Psoas muscle (tissue), 8 donors: Measurements from ENCODE around the gene EVI5. TPM values are rescaled to one million over a fixed set of nuclear protein-coding genes. Genes with fewer than 3 reads are reported as not detected.

ENCODE experiments used
- ATAC-seq, 4 donors: fragments of 200-7000 bp; cut with Tn5 transposase; one replicate each; pipeline ENCODE4 v1.9.1; 2020; ENCODE audit warnings: moderate library complexity in 3 of 4, mild to moderate bottlenecking in 2 of 4
- DNase-seq, 2 donors: peaks; one replicate each; pipeline ENCODE4 v3.0.0-alpha.2; 2020
- H3K27ac ChIP-seq: fragments of 200-600 bp; one replicate; pipeline ENCODE4 v1.8.0; 2022
- H3K27me3 ChIP-seq, 3 donors: fragments of 200-600 bp in 1 of 3; one replicate each; pipeline versions ENCODE4 v1.6.1 to v1.8.0; 2013 to 2022; ENCODE audit warnings: low read length in 2 of 3, mild to moderate bottlenecking in 2 of 3, moderate library complexity in 1 of 3; ENCODE audit not compliant: insufficient read depth in 3 of 3
- H3K36me3 ChIP-seq, 2 donors: fragments of 200-600 bp in 1 of 2; one replicate each; pipeline versions ENCODE4 v1.6.1 to v1.8.0; 2013 to 2022; ENCODE audit warnings: low read depth in 1 of 2, mild to moderate bottlenecking in 1 of 2, moderate library complexity in 1 of 2; ENCODE audit not compliant: insufficient read depth in 1 of 2
- H3K4me1 ChIP-seq: fragments of 200-600 bp; one replicate; pipeline ENCODE4 v1.8.0; 2022
- H3K4me3 ChIP-seq: fragments of 200-600 bp; one replicate; pipeline ENCODE4 v1.8.0; 2022; ENCODE audit warnings: mild to moderate bottlenecking
- H3K9me3 ChIP-seq: fragments of 200-600 bp; one replicate; pipeline ENCODE4 v1.8.0; 2022
- WGBS, 3 donors: extraction: QIAGEN DNeasy Blood & Tissue Kit; methylation state at CpG; one replicate each; pipeline versions ENCODE4 v1.1.6 to v1.1.7; 2013; 5-methylcytosine and 5-hydroxymethylcytosine counted together
- intact Hi-C, 2 donors: fragments of 100-400 bp; cut with DNase I; formaldehyde crosslinking; loops; one replicate each; pipeline versions ENCODE4 v1.11.0 to v1.14.2; 2022
- polyA plus RNA-seq, 3 donors: library from polyadenylated mRNA; stranded (reverse); fragments of 200-250 nt; gene quantifications; one replicate each; pipeline ENCODE4 v1.2.3, GENCODE V29; 2013
- total RNA-seq, 4 donors: library from RNA; stranded (reverse); fragmentation: NEBNext Ultra II Directional in 2 of 4; extraction: Animal tissue kit (Norgen Biotek cat#: 25700) in 2 of 4; gene quantifications; one replicate each; pipeline versions ENCODE4 v1.2.1 to v1.2.4, GENCODE V29; 2021 to 2023
- TF ChIP-seq, protein P1 (sequence below): fragments of 200-600 bp; IDR thresholded peaks from one replicate; pipeline ENCODE4 v1.8.0; 2022; ENCODE audit warnings: antibody characterized with exemption
- donor health status: healthy with polysubstance abuse.
- donor health status: DM: no; HTN: no; CAD: no; lungs with moderate emphysema.
- donor health status: Bipolar disorder and iron deficiency.
- donor health status: healthy.
- donor health status: DM: yes; HTN: yes; CAD: no.
- donor health status: DM: no; HTN: no; CAD: no.
- donor health status: DM: no; HTN: no; CAD: no.
- donor health status: DM: yes; HTN: yes; CAD: no.

The EVI5 gene
- total and polyA plus RNA-seq, 7 donors, result 2.3 to 15.9 (median 6.3) TPM

GRCh38 chr1:92543131-92544055 is 241.5 kb downstream of the EVI5 start:
- no peak overlapping the region for H3K4me3 ChIP-seq
- no peaks in the 10 kb centered on the region for H3K4me1 ChIP-seq
- TF ChIP-seq, protein P1, sequence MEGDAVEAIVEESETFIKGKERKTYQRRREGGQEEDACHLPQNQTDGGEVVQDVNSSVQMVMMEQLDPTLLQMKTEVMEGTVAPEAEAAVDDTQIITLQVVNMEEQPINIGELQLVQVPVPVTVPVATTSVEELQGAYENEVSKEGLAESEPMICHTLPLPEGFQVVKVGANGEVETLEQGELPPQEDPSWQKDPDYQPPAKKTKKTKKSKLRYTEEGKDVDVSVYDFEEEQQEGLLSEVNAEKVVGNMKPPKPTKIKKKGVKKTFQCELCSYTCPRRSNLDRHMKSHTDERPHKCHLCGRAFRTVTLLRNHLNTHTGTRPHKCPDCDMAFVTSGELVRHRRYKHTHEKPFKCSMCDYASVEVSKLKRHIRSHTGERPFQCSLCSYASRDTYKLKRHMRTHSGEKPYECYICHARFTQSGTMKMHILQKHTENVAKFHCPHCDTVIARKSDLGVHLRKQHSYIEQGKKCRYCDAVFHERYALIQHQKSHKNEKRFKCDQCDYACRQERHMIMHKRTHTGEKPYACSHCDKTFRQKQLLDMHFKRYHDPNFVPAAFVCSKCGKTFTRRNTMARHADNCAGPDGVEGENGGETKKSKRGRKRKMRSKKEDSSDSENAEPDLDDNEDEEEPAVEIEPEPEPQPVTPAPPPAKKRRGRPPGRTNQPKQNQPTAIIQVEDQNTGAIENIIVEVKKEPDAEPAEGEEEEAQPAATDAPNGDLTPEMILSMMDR, result no peak
- no peaks in the 10 kb centered on the region for H3K27me3 ChIP-seq
- intact Hi-C loops, result no loop called here
- 94 to 97% (median 95%) methylated on average over 9 of the region's 9 CpGs for WGBS, 3 donors
- no peaks in the 10 kb centered on the region for H3K36me3 ChIP-seq
- ATAC-seq (no peak), DNase-seq (no peak)
- H3K9me3 ChIP-seq, result no peaks in the 10 kb centered on the region
- no peak overlapping the region for H3K27ac ChIP-seq

DNA sequence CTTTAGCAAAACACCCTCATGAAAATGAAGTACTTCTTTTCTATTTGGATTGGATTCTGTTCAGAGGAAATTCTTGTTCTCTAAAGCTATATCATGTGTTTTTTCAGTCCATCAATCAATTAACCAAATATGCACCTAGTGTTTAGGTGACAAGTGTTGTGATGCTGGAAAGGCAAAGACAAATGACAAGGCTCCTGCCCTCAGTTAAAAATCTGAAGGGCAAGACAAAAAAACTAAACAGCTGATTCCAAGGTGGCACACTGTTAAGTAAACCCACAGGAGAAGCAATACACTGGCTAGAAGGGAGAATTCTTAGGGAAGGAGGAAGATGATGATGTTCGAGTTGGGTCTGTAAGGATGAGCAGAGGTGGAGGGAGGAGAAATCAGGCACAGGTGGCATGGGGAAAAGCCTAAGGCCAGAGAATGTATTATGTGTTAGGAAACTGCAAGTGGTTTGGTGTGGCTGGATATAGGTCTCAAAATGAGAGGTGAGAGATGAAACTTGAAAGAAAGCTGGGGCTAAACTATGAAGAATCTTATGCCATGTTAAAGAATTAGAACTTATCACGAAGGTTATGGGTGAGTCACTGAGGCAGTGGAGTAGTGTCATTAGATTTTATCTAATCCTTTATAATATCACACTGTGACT is 246.4 kb downstream of the EVI5 start:
- Histone ChIP-seq H3K27me3 (no peaks in the 10 kb centered on the region), H3K36me3 (no peaks in the 10 kb centered on the region), H3K27ac (no peak overlapping the region), H3K9me3 (no peaks in the 10 kb centered on the region), H3K4me3 (no peak overlapping the region), H3K4me1 (no peaks in the 10 kb centered on the region)
- ATAC-seq (no peak), DNase-seq (no peak)
- intact Hi-C loops, result no loop called here
- TF ChIP-seq, protein P1, result no peak
- 83 to 94% (median 85%) methylated on average over 2 of the region's 2 CpGs for WGBS, 3 donors

DNA sequence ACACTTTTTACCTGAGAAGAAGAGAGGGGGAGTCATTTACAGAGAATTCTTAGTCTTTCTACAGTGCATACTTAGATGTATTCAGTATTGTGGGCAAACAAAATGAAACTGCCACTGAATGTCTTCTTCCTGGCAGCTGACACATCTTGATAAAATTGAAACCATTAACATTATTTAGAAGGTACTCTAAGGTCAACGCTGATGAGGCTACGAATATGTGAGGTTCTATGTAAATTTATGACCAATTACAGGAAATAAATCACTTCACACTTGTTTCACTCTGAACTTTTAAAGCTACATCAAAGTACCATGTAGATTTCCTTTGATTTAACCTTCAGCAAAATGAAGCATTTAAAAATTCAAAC is 246.9 kb downstream of the EVI5 start:
- ATAC-seq (no peak), DNase-seq (no peak)
- H3K4me3 ChIP-seq, result no peak overlapping the region
- TF ChIP-seq, protein P1, result no peak
- no peaks in the 10 kb centered on the region for H3K4me1 ChIP-seq
- H3K36me3 ChIP-seq, result no peaks in the 10 kb centered on the region
- H3K27ac ChIP-seq, result no peak overlapping the region
- WGBS, 3 donors, result 26 to 46% (median 36%) methylated on average over 2 of the region's 2 CpGs
- no peaks in the 10 kb centered on the region for H3K27me3 ChIP-seq
- H3K9me3 ChIP-seq, result no peaks in the 10 kb centered on the region
- intact Hi-C loops, result no loop called here

DNA sequence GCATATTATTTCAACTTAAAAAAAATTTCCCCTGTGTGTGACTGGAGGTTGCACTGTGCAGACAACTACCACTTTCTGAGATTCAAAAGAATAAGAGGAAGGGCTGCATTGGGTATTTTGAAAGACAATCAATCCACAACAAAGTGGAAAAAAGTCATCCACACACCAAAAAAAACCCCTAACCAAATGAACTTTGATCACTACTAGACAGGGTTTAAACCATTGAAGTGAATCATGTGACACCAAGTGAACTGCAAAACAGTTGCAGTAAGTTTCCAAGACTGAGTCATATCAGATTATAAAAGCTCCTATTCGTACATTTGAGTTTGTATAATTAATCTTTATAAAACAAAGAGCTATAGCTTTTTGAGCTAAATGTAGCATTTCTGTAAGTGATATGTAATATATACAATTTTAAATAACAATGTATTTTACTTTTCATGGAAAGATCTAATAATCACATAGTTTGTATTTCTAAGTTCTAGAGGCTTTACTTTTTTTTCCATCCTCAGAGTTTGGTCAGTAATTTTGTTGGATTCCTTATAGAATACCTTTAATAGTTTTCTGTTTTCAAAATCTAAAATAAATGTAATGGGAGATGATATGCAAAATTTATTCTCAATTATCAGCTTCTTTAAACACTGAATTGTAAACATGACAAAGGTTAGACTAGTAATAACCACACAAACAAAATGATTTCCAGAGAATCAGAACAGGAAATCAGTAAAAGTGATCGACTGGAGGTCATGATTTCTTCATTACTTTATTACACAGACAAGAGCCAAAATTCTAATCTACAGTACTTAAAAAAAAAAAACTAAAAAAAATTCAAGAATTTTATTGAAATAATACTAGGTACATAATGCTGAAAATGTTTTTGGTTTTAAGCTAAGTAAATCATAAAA is 247.7 kb downstream of the EVI5 start:
- Histone ChIP-seq H3K4me1 (no peaks in the 10 kb centered on the region), H3K27ac (no peak overlapping the region), H3K4me3 (no peak overlapping the region), H3K27me3 (no peaks in the 10 kb centered on the region), H3K9me3 (no peaks in the 10 kb centered on the region), H3K36me3 (no peaks in the 10 kb centered on the region)
- WGBS, 3 donors, result 71 to 81% (median 75%) methylated on average over 2 of the region's 2 CpGs
- ATAC-seq (no peak), DNase-seq (no peak)
- TF ChIP-seq, protein P1, result no peak
- intact Hi-C loops, result no loop called here
